SU-DHL-6 (cell line): Measurements from ENCODE around the gene HPS6.
A peak's percentile ranks its signal among the peaks of the same experiment; 100 is the strongest.

ENCODE experiments used
- H2AFZ ChIP-seq: fragments of 200-600 bp; sonication (generic); 2 replicates; pipeline ENCODE4 v1.6.1; 2014; ENCODE audit warnings: low read depth, mild to moderate bottlenecking, moderate library complexity, mixed read lengths, antibody characterized with exemption, low read length; ENCODE audit not compliant: severe bottlenecking
- H3F3A ChIP-seq: fragments of 200-600 bp; shearing (Covaris generic); 2 replicates; pipeline ENCODE4 v1.6.0; 2016; ENCODE audit warnings: antibody characterized with exemption, mild to moderate bottlenecking; ENCODE audit not compliant: insufficient read depth
- H3K27ac ChIP-seq: fragments of 200-600 bp; sonication (generic); 2 replicates; pipeline ENCODE4 v1.5.1; 2016; ENCODE audit warnings: low read depth, mild to moderate bottlenecking, low read length, moderate library complexity, mixed read lengths
- H3K27me3 ChIP-seq: fragments of 200-600 bp; sonication (generic), shearing (Covaris generic); 2 replicates; pipeline ENCODE4 v1.6.0; 2014; ENCODE audit warnings: mild to moderate bottlenecking, low read length
- H3K36me3 ChIP-seq: fragments of 200-600 bp; sonication (generic); 2 replicates; pipeline ENCODE4 v1.6.1; 2014; ENCODE audit warnings: mild to moderate bottlenecking, low read length, mixed read lengths
- H3K4me2 ChIP-seq: fragments of 300-600, 200-600 bp; shearing (Covaris generic), sonication (generic); 2 replicates; pipeline ENCODE4 v1.6.0; 2014; ENCODE audit warnings: low read length, low read depth, mild to moderate bottlenecking; ENCODE audit not compliant: poor library complexity, severe bottlenecking
- H3K4me3 ChIP-seq: fragments of 200-600 bp; sonication (generic); 2 replicates; pipeline ENCODE4 v1.5.1; 2014; ENCODE audit warnings: antibody characterized with exemption, low read length, mild to moderate bottlenecking, mixed read lengths; ENCODE audit not compliant: insufficient read depth, poor library complexity, severe bottlenecking
- H3K79me2 ChIP-seq: fragments of 200-600 bp; sonication (generic); 2 replicates; pipeline ENCODE4 v1.6.1; 2014; ENCODE audit warnings: mild to moderate bottlenecking, low read length, moderate library complexity; ENCODE audit not compliant: insufficient read depth
- H3K9ac ChIP-seq: fragments of 200-600 bp; sonication (generic); 2 replicates; pipeline ENCODE4 v1.7.0; 2014; ENCODE audit warnings: mild to moderate bottlenecking, low read length
- H3K9me2 ChIP-seq: fragments of 200-600 bp; sonication (generic); replicated peaks from 2 replicates; pipeline ENCODE4 v1.6.1; 2014; ENCODE audit warnings: low read length; ENCODE audit not compliant: insufficient read depth
- H3K9me3 ChIP-seq: fragments of 200-600 bp; sonication (generic); 2 replicates; pipeline ENCODE4 v1.6.1; 2014; ENCODE audit warnings: low read length, mixed read lengths; ENCODE audit not compliant: insufficient read depth
- H4K20me1 ChIP-seq: fragments of 200-600 bp; sonication (generic); 2 replicates; pipeline ENCODE4 v1.6.1; 2014; ENCODE audit warnings: low read depth, mild to moderate bottlenecking, antibody characterized with exemption, low read length, moderate library complexity, mixed read lengths
- CTCF ChIP-seq: fragments of 200-600 bp; sonication (generic); IDR thresholded peaks from one replicate; pipeline ENCODE4 v1.5.1; 2017; ENCODE audit warnings: antibody characterized with exemption, mild to moderate bottlenecking, low read length, moderate library complexity; ENCODE audit not compliant: insufficient read depth, poor library complexity, severe bottlenecking
- EZH2phosphoT487 ChIP-seq: fragments of 200-600 bp; sonication (generic), shearing (Covaris generic); conservative IDR thresholded peaks from 2 replicates; pipeline ENCODE4 v1.6.1; 2018; ENCODE audit warnings: mild to moderate bottlenecking, antibody characterized with exemption, low read length, moderate library complexity, mixed read lengths

The HPS6 gene

GRCh38 chr10:102111276-102111675, 46.1 kb downstream of the HPS6 start:
- Histone ChIP-seq H3K9me2 (no peaks in the 10 kb centered on the region), H3F3A (peaks cover 7% of the 10 kb centered on the region), H3K27ac (no peak overlapping the region), H3K4me2 (no peak overlapping the region), H3K27me3 (no peaks in the 10 kb centered on the region), H4K20me1 (no peaks in the 10 kb centered on the region; the same call in 1 of the 2 replicates), H2AFZ (no peak overlapping the region), H3K4me3 (no peak overlapping the region), H3K79me2 (peaks cover 40% of the 10 kb centered on the region), H3K9me3 (no peaks in the 10 kb centered on the region), H3K9ac (no peak overlapping the region), H3K36me3 (no peaks in the 10 kb centered on the region)
- TF ChIP-seq CTCF (no peak), EZH2phosphoT487 (no peak)

DNA sequence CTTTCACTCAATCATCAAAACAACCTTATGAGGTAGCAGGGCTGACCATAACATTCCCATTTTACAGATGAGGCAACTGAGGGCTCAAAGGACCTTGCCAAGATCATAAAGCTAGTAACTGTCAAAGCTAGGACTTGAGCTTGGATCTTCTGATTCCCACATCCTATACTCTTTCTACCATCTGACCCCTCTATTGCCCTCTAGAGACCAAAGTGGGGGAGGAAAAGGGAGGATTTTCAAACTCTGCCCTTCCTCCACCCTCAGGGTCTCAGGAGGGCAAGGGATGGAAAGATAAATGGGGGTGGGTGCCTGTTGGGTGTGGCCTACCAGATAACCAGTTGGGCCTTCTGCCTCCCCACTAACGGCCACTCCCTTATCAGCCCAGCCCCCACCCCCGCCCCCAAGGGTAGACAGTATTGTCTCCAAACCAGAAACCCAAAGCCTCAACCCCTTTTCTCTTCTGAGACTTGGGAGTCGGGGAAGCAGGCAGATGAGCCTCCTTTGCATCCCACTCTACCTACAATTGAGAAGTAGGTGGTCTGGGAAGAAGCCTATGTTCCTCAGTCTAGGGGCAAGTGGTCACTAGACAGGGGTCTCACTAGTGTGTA, 47.2 kb downstream of the HPS6 start:
- no peaks in the 10 kb centered on the region for H3K36me3 ChIP-seq
- no peaks in the 10 kb centered on the region for H3K9me2 ChIP-seq
- no peaks in the 10 kb centered on the region for H3K27me3 ChIP-seq
- H3K4me3 ChIP-seq = no peak overlapping the region
- no peak overlapping the region for H3K9ac ChIP-seq
- no peak overlapping the region for H2AFZ ChIP-seq
- H3K79me2 ChIP-seq = peaks cover 50% of the 10 kb centered on the region
- no peaks in the 10 kb centered on the region for H3K9me3 ChIP-seq
- H3F3A ChIP-seq = peaks cover 17% of the 10 kb centered on the region
- no peak for TF ChIP-seq CTCF
- TF ChIP-seq EZH2phosphoT487 = no peak
- no peaks in the 10 kb centered on the region; the same call in 1 of the 2 replicates for H4K20me1 ChIP-seq
- no peak overlapping the region for H3K27ac ChIP-seq
- no peak overlapping the region for H3K4me2 ChIP-seq

GRCh38 chr10:102113261-102113955, 48.3 kb downstream of the HPS6 start:
- Histone ChIP-seq H3K9me3 (no peaks in the 10 kb centered on the region), H3F3A (peaks cover 27% of the 10 kb centered on the region), H3K9me2 (no peaks in the 10 kb centered on the region), H2AFZ (no peak overlapping the region), H4K20me1 (no peaks in the 10 kb centered on the region; the same call in 1 of the 2 replicates), H3K4me2 (peak overlapping the region; percentile 93), H3K27me3 (no peaks in the 10 kb centered on the region), H3K36me3 (no peaks in the 10 kb centered on the region), H3K9ac (peak overlapping the region; percentile 77), H3K79me2 (peaks cover 56% of the 10 kb centered on the region), H3K4me3 (peak overlapping the region; percentile 67), H3K27ac (0 out of 2 replicates have a peak overlapping the region, but pooled peaks have one; percentile 3)
- no peak for TF ChIP-seq EZH2phosphoT487
